GM18517 (cell line): Measurements from ENCODE around the gene INPP5F.
"Not testable (repeated sequence)": the region's sequence is repeated elsewhere in the genome, so short reads cannot be mapped to it uniquely, and the experiment has no call there.

ENCODE experiments used
- ATAC-seq: cut with Tn5 transposase; IDR thresholded peaks from one replicate; pipeline ENCODE4 v1.9.1; 2021; ENCODE audit warnings: mild to moderate bottlenecking, moderate library complexity; ENCODE audit not compliant: unreplicated experiment

The INPP5F gene

DNA sequence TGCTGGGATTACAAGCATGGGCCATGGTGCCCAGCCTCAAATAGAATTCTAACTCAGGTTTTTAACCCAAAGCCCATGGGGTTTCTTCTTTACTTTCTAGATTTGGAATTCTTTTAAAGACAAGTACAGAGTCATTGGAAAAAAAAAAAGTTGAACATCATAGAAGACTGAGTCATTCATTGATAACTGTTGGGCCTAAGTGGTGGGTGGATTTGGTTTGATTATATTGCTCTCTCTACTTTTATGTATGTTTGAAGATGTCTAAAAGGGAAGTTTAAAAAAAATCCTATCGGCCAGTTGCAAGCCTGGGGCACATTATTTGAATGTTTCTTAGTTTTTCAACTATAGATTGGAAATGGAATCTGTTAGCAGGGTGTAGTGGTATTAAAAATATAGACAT, 49.7 kb downstream of the INPP5F start:
- ATAC-seq = no peak

DNA sequence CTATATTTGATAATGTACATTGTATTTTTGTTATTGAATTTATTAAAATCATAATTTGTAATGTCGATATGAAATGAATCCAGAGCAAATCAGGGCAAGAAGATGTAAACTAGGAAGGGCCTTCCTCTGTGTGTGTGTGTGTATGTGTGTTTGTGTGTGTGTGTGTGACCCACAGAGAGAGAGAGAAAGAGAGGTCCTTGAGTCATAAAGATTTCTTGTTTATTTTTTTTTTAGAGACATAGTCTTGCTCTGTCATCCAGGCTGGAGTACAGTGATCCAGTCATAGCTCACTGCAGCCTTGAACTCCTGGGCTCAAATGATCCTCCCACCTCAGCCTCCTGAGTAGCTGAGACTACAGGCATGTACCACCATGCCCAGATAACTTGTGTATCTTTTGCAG, 50.7 kb downstream of the INPP5F start:
- ATAC-seq = no peak

DNA sequence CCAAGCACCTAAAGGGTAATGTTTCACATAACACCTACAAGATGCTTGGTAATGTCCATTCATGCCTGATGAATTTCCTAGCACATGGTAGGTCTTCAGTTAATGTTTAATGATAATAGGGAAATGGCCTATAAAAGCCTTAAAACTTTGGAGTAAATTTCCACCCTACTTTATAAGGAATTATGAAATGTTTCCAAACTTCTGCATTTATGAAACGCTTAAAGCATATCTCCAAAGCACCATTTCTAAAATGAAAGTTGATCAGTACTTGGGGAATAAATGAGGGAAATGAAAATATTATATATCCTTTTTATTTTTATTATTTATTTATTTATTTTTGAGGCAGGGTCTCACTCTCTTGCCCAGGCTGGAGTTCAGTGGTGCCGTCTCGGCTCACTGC, 51.8 kb downstream of the INPP5F start:
- no peak for ATAC-seq

DNA sequence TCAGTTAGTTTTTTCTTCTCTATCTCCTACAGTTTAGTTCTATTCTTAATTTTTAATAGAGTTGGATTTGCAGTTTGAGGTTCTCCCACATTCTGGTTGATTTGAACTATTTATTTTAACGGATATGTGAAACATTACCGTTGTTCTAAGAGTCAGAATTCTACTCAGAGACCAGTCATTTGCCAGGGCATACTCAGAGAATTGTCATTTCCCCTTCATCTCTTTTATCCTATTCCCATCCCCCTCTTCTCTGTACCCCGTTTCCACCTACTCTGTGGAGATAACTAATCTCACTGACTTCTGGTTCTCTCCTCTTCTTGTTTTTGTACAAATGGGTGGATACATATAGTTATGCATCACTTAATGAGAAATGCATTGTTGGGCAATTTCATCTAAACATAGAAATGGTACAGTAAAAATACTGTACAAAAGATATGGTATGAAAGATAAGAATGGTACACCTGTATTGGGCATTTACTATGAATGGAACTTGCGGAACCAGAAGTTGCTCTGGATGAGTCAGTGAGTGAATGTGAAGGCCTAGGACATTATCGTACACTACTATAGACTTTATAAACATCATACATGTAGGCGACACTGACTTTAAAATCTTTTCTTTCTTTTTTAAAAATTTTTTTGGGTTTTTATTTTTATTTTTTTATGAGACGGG, 53.1 kb downstream of the INPP5F start:
- ATAC-seq = no peak

DNA sequence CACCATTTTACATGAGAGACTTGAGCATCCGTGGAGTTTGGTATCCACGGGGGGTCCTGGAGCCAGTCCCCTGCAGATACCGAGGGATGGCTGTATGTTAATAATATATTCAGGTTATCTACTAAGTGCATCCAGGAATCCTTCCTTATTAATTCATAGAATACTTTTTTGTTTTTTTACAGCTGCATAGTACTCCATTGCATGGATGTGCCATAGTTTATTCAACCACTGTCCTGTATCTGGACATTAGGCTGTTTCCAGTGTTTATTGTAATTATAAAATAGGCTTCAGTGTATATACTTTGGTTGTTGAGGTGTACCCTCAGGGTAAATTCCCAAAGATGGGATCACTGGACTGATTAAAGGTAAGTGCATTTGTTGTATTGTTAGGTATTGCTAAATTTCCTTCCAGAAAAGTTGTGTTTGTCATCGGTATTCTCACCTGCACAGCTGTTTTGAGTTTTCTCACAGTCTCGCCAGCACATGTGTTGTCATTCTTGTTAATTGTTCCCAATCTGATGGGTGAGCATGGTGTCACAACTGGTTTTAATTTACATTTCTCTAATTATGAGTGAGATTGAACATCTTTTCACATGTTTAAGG, 55.1 kb downstream of the INPP5F start:
- no peak for ATAC-seq

DNA sequence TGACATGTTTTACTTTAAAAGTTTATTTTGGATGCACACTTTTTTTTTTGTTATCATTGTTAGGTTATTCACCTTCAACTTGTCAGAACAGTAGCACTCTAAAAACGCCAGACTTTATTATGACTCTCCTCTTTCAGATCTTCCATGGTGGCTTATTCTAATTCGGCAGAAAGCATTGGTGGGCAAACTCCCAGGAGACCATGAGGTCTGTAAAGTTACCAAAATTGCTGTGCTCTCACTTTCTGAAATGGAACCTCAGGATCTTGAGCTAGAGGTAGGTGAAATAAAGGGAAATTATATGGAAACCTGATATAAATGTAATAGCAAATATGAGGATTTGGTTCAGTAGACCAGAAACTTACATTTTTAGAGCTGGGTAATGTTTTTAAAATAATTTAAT, 55.6 kb downstream of the INPP5F start:
- no peak for ATAC-seq

DNA sequence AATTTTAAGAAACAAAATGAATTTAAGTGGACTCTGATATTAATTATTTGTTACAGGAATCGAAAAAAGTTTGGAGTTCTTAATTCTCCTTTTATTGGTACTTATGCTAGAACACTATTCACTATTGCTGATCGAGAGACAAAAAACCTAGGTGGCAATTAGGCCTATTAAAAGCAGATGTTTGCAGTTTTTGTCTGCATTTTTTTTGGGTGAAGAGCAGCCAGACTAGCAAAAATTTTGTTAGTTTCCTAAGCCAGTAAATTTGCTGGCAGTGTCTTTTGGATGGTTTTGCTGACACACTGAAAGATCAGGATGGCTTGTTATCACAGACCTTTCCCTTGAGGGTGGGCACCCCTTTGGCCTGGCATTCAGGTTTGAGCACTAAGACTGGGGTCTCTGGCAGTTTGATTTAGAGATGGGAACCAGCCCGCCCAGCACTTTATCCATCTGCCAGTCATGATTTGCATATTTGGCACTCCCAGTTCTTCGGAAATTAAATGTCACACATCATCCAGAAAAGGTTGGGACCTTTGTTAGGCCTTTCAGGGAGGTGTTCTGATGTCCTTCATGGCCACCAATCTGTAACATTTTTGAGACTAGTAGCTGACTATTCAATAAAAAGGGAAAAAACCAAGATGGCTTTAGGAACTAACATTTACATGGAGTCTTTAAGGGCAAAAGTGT, 57.3 kb downstream of the INPP5F start:
- no peak for ATAC-seq

DNA sequence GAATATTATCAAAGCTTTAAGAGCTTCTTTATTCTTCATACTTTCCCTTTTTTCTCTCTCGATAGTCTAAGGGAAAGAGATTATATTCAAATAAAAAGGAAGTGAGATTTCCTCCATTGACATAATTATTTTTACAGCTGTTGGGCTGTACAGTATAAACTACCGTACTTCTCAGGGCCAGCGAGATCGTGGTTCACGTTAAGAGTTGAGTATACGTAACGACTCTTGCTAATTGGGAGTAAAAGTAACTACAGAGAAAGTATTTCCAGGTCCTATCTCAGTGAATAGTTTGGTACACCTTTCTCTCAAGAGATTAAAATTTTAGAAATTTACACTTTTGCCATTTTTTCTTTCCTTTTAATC, 57.8 kb downstream of the INPP5F start:
- no peak for ATAC-seq

DNA sequence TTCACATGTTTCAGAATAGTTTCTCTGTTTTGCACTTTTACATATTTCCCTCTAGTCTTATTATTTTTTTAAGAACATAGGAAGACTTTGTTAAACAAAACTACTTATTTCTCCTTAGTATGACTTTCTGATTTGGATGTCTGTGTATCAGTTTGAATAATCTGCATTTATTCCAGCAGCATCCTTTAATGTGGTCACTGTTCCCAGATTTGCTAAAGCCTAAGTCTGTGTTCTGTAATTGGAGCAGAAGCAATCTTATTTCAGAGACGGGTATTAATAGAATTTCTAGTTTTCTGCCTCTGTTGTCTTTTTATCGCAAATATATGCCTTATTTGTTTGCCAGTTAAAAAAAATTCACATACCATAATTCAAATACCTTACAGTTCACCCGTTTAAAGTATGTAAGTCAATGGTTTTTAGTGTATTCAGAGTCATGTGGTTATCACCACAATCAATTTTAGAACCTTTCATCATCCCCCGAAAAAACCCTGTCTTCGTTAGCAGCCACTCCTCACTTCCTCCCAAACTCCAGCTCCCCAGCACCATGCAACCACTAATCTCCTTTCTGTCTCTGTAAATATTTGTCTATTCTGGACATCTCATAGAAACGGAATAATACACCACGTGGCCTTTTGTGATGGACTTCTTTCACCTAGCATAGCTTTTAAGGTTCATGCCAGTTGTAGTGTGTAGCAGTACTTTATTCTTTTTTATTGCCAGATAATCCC, 58.7 kb downstream of the INPP5F start:
- no peak for ATAC-seq

DNA sequence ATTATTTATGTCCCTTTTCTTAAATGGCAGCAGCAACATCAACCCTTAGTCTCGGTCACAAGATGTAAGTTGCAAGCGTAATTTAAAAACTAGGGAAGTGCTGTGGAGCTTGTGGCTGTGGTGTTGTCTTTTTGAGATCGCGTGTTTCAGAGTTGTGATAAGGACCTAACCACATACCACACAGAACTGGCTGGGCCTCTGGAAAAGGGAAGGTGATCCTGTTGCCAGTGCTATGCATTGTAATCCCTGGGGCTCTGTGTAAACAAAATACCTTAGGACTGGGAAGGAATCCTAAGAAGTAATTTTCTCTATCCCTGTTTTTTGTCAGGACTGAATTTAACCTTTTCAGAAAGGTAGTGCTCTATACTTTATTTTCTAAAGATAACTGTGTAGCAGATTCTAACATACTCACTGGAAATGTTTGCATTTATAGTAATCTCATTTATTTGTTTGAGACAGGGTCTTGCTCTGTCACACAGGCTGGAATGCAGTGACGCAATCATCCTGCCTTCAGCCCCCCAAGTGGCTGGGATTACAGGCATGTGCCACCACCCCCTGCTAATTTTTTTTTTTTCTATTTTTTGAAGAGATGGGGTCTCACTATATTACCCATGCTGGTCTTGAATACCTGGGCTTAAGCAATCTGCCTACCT, 60.4 kb downstream of the INPP5F start:
- no peak for ATAC-seq

DNA sequence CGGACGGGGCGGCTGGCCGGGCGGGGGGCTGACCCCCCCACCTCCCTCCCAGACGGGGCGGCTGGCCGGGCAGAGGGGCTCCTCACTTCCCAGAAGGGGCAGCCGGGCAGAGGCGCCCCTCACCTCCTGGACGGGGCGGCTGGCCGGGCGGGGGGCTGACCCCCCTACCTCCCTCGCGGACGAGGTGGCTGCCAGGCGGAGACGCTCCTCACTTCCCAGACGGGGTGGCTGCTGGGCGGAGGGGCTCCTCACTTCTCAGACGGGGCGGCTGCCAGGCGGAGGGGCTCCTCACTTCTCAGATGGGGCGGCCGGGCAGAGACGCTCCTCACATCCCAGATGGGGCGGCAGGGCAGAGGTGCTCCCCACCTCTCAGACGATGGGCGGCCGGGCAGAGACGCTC, 69.3 kb downstream of the INPP5F start:
- ATAC-seq = not testable (repeated sequence)

DNA sequence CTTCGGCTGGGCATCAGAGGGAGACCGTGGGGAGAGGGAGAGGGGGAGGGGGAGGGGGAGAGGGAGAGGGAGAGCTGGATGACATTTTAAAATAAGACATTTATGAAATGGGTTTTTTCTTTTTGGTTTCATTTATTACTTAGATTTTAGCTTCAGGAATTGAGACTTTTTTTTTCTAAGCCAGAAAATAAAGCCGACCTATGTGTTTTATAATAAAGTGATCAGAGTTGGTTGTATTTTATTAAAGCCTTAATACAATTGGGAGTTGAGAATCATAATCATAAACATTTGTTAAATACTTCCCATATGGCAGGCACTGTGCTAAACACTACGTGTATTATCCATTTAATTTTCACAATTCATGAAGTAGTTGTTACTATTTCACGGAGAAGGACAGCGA, 70.2 kb downstream of the INPP5F start:
- no peak for ATAC-seq

DNA sequence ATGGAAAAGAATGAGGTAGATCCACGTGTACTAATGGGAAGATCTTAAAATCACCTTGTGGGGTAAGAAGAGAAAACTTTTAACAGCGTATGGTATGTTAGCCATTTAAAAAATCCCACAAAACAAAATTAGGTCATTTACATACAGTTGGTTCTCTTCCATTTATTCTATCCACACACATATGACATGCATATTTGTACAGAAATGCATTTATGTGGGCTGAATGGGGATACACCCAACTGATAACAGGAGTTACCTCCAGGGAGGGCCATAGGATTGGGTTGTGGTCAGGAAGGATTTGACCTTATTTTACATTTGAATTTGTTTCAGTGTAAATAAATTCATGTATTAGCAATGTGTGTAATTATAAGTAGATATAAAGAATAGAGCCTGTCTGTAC, 75.3 kb downstream of the INPP5F start:
- no peak for ATAC-seq

DNA sequence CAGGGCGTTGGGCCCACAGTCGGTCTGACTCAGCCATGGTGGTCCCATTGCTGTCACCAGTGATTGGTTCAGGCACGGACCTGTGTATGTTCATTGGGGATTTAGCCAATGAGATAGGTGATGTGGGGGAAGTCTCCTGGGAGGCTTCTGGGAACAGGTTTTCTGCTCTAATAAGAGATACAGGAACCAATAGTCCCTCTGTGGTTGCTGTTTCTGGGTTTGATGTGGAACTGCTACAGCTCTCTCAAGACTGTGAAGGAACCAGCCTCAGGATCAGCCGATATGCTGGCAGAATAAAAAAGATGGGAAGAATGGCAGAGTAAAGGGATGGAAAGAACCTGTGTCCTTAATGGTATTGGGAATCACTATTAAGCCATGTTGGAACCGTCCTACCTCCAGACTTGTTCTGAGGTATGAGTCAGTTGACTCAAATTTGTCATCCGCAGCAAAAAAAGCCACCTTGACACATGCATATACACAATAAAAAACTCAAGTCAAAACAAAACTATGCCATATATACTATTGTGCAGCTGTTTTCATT, 76.2 kb downstream of the INPP5F start:
- peak; percentile 55 for ATAC-seq

DNA sequence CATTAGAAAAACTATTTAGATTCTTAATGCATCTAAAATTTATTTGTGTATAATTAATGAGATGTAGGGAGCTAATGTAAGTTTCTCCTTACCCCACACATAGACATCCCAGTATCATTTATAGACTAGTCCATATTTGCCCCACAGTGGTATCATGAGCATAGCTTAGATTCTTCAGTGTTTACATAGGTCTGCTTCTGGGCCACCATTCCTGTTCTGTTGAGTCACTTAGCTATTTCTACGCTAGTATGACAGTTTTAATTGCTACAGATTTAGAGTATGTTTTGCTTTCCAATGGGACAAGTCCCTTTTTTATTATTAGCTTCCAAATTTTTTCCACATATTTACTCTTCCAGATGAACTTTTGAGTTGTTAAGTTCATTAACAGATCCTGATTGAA, 77.4 kb downstream of the INPP5F start:
- no peak for ATAC-seq

DNA sequence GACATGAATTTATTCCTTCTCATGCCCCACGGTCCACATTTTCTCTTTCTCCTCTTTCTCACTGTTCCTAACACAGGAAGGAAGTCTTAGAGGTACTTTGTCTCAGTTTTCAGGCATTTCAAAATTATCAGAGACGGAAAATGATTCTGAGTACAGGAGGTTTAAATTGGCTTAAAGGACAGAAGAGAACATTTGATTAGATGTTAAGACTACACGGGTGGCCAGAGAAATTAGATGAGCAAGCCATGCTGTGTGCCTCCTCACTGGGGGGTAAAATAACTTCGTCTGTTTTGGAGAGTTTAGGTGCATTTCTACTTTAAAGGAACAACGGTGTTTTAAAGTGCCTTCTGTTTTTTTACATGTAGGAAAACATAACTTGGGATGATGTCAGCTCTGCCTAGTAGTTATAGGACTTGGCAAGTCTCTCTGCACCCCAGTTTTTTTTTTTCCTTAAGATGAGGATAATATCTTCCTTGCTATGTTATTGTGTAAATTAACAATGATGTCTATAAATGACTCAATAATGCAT, 79.9 kb downstream of the INPP5F start:
- no peak for ATAC-seq

DNA sequence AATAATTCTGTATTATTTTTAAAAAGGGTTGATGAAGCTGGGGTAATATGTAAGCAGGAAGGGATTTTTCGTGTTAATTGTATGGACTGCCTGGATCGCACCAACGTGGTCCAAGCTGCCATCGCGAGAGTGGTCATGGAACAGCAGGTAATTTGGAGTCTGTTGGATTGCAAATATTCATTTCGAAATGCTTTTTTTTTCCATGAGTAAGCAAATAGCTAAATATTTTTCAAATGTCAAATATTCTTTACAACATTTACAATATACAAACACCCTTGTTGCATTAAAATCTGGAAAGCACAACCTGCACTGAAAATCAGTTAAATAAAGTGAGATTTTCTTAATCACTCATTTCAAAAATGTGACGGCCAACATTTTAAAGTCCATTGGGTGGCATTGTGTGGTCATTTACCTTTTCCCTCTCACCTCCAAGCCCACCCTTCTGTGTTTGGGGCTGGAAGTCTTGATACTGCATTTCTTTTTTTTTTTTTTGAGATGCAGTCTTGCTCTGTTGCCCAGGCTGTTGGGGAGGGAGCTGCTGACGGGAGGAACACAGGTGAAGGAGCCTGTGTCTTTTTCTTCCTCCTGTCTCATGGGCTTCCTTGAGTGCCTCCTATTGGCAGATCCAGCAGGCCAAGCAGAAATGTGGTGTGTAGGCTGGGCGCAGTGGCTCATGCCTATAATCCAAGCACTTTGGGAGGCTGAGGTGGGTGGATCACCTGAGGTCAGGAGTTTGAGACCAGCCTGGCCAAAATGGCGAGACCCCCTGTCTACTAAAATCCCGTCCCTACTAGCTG, 80.7 kb downstream of the INPP5F start:
- ATAC-seq = no peak

DNA sequence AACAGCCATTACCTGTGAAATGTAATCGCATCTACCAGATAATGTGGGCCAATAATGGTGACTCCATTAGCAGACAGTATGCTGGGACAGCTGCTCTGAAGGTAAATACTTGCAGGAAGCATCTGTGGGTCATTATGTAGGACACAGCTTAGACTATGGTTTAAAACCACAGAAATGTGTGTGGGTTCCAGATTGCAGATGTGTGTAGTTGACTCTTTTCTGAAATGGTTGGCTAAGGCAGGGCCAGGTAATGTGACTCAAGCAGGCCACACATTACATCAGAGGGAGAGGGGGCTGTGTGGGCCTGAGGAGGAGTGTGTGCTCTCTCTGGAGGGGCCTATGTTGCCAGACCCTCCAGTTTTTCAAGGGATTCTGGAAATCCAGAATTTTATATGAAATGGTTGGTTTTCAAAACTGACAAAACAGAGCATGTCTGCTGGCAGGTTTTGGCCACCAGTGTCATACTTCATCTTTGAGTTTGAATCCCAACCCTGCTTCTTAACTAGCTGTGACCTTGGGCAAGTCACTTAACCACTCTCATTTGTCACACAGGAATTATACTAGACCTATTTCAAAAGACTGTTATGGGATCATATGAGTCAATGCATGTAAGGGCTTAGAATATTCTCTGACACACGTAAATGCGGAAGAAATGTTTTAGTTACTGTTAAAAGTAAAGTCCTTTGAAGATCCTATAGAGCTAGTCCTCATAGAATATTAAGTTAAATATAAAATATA, 82.3 kb downstream of the INPP5F start:
- ATAC-seq = no peak

DNA sequence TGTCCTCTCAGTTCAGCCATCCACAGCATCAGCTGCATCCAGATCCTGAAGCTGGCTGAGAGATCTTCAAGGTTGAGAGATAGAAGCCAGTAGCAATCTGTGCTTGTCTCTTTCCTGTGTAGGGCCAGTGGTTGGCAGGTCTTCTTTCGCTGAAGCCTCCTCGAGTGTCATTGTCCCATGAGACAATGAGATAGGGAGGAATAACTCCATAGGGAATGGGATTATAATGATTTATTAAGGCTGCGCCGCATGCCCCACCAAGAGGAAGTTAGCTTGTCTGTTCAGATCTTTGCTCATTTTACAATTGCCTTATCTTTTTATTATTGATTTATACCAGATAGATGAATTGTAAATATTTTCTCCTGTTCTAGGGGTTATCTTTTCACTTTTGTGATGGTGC, 85.3 kb downstream of the INPP5F start:
- ATAC-seq = no peak
